CD8-positive, alpha-beta memory T cell (primary cell): ENCODE measurements around the gene USP28. TPM values are rescaled to one million over a fixed set of nuclear protein-coding genes. Genes with fewer than 3 reads are reported as not detected.
"Not testable (repeated sequence)": the region's sequence is repeated elsewhere in the genome, so short reads cannot be mapped to it uniquely, and the experiment has no call there.

Experiments used
- CTCF ChIA-PET: fragments of 350-600 bp; sonication (Branson Sonifier 250); formaldehyde crosslinking; loops from one replicate; lab custom pipeline; 2021; ENCODE audit warnings: antibody characterized with exemption; lab: Charles Lee
- POLR2A ChIA-PET: fragments of 350-600 bp; sonication (Branson Sonifier 250); formaldehyde crosslinking; loops from one replicate; lab custom pipeline; 2021; ENCODE audit warnings: antibody characterized with exemption; lab: Charles Lee
- DNase-seq, 5 donors: peaks; one replicate each; pipeline versions ENCODE4 v3.0.0 to v3.0.0-alpha.2; 2020 to 2022; ENCODE audit warnings: mixed read lengths in 1 of 5
- H3K27ac ChIP-seq: one replicate; pipeline ENCODE4 v1.7.0; 2013; ENCODE audit warnings: low read depth, mild to moderate bottlenecking, low read length, moderate library complexity
- H3K27me3 ChIP-seq: 2 replicates; pipeline ENCODE4 v1.7.0; 2013; ENCODE audit warnings: low read length, mild to moderate bottlenecking; ENCODE audit not compliant: insufficient read depth, poor library complexity, severe bottlenecking
- H3K36me3 ChIP-seq: 2 replicates; pipeline ENCODE4 v1.7.0; 2013; ENCODE audit warnings: mild to moderate bottlenecking, low read length, moderate library complexity; ENCODE audit not compliant: insufficient read depth
- H3K4me1 ChIP-seq: 2 replicates; pipeline ENCODE4 v1.7.0; 2013; ENCODE audit warnings: mild to moderate bottlenecking, low read length, moderate library complexity; ENCODE audit not compliant: insufficient read depth
- H3K4me3 ChIP-seq: 2 replicates; pipeline ENCODE4 v1.7.0; 2013; ENCODE audit warnings: mild to moderate bottlenecking, low read length
- H3K9me3 ChIP-seq: 2 replicates; pipeline ENCODE4 v1.7.0; 2013; ENCODE audit warnings: mild to moderate bottlenecking, low read length
- H3K27ac Mint-ChIP-seq, 8 donors: one replicate each; pipeline ENCODE4 v1.8.0; 2020 to 2021; ENCODE audit warnings: mixed read lengths in 8 of 8, mild to moderate bottlenecking in 6 of 8, inconsistent platforms in 3 of 8, moderate library complexity in 3 of 8
- H3K27me3 Mint-ChIP-seq, 2 donors: one replicate each; pipeline ENCODE4 v1.8.0; 2020 to 2021; ENCODE audit warnings: mixed read lengths in 2 of 2, mild to moderate bottlenecking in 1 of 2, moderate library complexity in 1 of 2
- H3K36me3 Mint-ChIP-seq, 3 donors: one replicate each; pipeline ENCODE4 v1.8.0; 2020 to 2021; ENCODE audit warnings: mixed read lengths in 3 of 3, inconsistent platforms in 1 of 3, mild to moderate bottlenecking in 1 of 3
- H3K4me1 Mint-ChIP-seq, 3 donors: one replicate each; pipeline ENCODE4 v1.8.0; 2020 to 2021; ENCODE audit warnings: mixed read lengths in 3 of 3, inconsistent platforms in 1 of 3, mild to moderate bottlenecking in 1 of 3
- H3K4me3 Mint-ChIP-seq, 7 donors: one replicate each; pipeline ENCODE4 v1.8.0; 2020 to 2021; ENCODE audit warnings: mixed read lengths in 7 of 7, mild to moderate bottlenecking in 6 of 7, moderate library complexity in 4 of 7, inconsistent platforms in 2 of 7
- H3K9me3 Mint-ChIP-seq, 5 donors: one replicate each; pipeline ENCODE4 v1.8.0; 2020 to 2022; ENCODE audit warnings: mixed read lengths in 5 of 5, mild to moderate bottlenecking in 3 of 5, moderate library complexity in 2 of 5, inconsistent platforms in 1 of 5
- polyA plus RNA-seq: library from polyadenylated mRNA; unstranded; fragments of 300-500 nt; fragmentation: Illumina TruSeq; gene quantifications from one replicate; pipeline ENCODE4 v1.2.3, GENCODE V29; 2021
- total RNA-seq, 2 experiments: library from RNA; stranded (reverse); gene quantifications; one replicate each; pipeline ENCODE4 v1.2.3, GENCODE V29; 2021

USP28 gene, protein sequence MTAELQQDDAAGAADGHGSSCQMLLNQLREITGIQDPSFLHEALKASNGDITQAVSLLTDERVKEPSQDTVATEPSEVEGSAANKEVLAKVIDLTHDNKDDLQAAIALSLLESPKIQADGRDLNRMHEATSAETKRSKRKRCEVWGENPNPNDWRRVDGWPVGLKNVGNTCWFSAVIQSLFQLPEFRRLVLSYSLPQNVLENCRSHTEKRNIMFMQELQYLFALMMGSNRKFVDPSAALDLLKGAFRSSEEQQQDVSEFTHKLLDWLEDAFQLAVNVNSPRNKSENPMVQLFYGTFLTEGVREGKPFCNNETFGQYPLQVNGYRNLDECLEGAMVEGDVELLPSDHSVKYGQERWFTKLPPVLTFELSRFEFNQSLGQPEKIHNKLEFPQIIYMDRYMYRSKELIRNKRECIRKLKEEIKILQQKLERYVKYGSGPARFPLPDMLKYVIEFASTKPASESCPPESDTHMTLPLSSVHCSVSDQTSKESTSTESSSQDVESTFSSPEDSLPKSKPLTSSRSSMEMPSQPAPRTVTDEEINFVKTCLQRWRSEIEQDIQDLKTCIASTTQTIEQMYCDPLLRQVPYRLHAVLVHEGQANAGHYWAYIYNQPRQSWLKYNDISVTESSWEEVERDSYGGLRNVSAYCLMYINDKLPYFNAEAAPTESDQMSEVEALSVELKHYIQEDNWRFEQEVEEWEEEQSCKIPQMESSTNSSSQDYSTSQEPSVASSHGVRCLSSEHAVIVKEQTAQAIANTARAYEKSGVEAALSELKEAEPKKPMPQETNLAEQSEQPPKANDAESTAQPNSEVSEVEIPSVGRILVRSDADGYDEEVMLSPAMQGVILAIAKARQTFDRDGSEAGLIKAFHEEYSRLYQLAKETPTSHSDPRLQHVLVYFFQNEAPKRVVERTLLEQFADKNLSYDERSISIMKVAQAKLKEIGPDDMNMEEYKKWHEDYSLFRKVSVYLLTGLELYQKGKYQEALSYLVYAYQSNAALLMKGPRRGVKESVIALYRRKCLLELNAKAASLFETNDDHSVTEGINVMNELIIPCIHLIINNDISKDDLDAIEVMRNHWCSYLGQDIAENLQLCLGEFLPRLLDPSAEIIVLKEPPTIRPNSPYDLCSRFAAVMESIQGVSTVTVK
- 10 to 100 TPM; 18.7 to 21.4 TPM for total RNA-seq
- polyA plus RNA-seq = 63.1 TPM

DNA sequence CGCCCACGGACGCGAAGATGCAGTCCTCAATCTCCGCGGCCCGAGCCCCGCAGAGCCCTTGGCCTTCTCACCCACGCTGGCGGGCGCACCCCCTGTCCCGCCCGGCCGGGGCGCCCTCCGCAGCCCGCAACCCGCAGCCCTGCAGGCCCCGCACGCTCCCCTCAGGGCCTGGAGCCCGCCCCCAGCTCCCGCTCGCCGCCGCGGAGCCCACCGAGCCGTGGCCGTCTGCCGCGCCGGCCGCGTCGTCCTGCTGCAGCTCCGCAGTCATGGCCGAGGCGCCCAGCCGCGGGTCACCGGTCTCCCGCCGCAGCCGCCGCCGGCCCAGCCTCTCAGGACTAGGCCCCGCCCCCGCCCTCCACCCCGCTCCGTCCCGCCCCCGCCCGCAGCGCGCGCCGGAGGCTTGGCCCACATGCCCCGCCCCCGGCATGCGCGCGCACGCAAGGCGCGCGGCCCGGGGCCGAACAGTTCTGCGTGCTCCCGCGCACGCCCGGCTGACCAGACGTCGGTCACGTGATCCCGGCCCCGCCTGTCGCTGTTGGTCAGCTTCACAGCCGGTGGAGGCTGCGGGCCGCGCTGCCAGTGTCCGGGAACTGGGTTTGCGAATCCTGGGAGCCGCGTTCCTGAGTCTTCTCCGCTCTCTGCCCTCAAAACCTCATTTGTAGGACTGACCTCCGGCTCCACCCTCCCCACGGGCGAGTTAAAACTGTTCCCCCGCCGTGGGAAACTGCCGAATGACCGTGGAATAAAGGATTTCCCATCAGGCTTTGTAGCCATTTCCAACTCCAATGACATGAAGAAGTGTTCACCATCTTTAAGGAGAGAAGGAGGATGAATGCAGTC, at the start of gene USP28:
Gene USP28 (minus strand): TSS at position 339 of the 840 bp plus-strand sequence. CDS start 71 bp downstream, at position 268.
- Histone ChIP-seq H3K27ac (peak within 1 kb of the TSS; percentile 74), H3K9me3 (no peaks in the 10 kb centered on the region), H3K4me3 (peak within 1 kb of the TSS; percentile 89), H3K4me1 (peaks cover 19% of the 10 kb centered on the region), H3K36me3 (no peaks in the 10 kb centered on the region), H3K27me3 (no peaks in the 10 kb centered on the region)
- H3K27ac Mint-ChIP-seq = peak within 1 kb of the TSS; percentile 85 to 98 (median 98)
- DNase-seq = peak; percentile 72 to 82 (median 78)
- ChIA-PET CTCF (interaction anchor here (1.0 to 1.9 kb wide), 4 partner anchors 8 to 385 kb away, joined by 3 to 4 read pairs (median 3); no protein-coding TSS in a partner anchor), POLR2A (interaction anchor here (0.6 to 1.1 kb wide), 2 partner anchors 28 to 205 kb away, joined by 3 to 7 read pairs; no protein-coding TSS in a partner anchor)
- peak within 1 kb of the TSS; percentile 95 to 99 (median 98) for H3K4me3 Mint-ChIP-seq
- no peaks in the 10 kb centered on the region for H3K9me3 Mint-ChIP-seq
- H3K27me3 Mint-ChIP-seq = peaks cover 0 to 2% of the 10 kb centered on the region in 2 donors
- H3K36me3 Mint-ChIP-seq = peaks cover 3 to 12% (median 6%) of the 10 kb centered on the region in 3 donors
- peaks cover 46 to 62% (median 61%) of the 10 kb centered on the region in 3 donors for H3K4me1 Mint-ChIP-seq

DNA sequence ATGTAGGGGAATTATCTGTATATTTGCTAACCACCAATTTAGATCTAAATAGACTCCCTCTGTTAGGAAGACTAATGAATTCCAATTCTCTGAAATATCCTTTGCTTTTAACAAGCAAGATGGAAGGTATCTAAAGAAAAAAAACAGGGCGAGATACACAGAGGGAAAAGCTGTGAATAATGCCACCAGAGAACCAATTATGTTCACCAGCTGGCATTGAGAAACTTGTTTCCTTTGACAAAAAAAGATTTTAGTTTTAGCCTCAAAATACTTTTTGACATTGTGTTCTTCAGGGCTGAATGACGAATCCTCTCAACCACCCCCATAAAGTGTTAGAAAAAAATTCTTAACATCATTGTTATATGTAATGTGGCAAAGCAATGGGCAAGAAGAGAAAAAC, 48.2 kb upstream of the USP28 start:
- ChIA-PET CTCF (no interaction called here), POLR2A (no interaction called here)
- Mint-ChIP-seq H3K27me3 (peaks cover 14 to 21% of the 10 kb centered on the region in 2 donors), H3K36me3 (no peaks in the 10 kb centered on the region), H3K27ac (no peak overlapping the region), H3K4me1 (no peaks in the 10 kb centered on the region), H3K4me3 (no peak overlapping the region), H3K9me3 (no peaks in the 10 kb centered on the region)
- H3K27ac ChIP-seq = no peak overlapping the region
- DNase-seq = no peak
- H3K9me3 ChIP-seq = no peaks in the 10 kb centered on the region
- H3K4me3 ChIP-seq = no peak overlapping the region
- no peaks in the 10 kb centered on the region for H3K36me3 ChIP-seq
- no peaks in the 10 kb centered on the region for H3K27me3 ChIP-seq
- no peaks in the 10 kb centered on the region for H3K4me1 ChIP-seq

DNA sequence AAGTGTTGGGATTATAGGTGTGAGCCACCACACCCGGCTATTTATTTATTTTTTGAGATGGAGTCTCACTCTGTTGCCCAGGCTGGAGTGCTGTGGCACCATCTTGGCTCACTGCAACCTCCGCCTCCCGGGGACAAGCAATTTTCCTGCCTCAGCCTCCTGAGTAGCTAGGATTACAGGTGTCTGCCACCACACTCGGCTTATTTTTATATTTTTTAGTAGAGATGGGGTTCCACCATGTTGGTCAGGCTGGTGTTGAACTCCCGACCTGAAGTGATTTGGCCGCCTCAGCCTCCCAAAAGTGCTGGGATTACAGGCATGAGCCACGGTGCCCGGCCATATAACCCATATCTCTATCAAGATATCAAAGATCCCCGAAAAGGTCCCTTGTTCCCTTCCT, 36.1 kb upstream of the USP28 start:
- H3K4me1 ChIP-seq, H3K4me3 Mint-ChIP-seq, H3K36me3 Mint-ChIP-seq, H3K27ac ChIP-seq, CTCF ChIA-PET, H3K9me3 Mint-ChIP-seq, H3K4me3 ChIP-seq, H3K27me3 ChIP-seq, H3K4me1 Mint-ChIP-seq, H3K9me3 ChIP-seq, H3K36me3 ChIP-seq, POLR2A ChIA-PET, DNase-seq: not testable (repeated sequence)
- H3K27ac Mint-ChIP-seq = peak overlapping the region in 1 of 8 donors; percentile 47
- peaks cover 6 to 19% of the 10 kb centered on the region in 2 donors for H3K27me3 Mint-ChIP-seq

DNA sequence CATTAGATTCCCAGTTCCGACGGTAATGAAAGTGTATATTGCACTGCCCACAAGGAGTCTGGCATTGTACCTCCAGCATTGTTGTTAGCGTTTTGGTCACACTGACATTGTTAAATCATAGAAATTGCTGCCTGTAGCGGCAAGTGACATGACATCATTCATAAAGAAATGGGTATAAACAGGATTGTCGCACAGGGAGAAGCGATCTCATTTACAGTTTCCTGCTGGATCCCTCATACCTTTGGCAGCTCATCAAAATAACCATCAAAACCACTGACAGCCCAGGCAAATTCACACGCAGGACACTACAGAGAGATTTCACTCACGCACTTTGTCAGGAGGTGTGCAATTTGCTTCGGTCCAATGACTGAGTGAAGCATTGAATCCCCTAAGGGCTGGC, 32.7 kb upstream of the USP28 start:
- CTCF ChIA-PET = interaction anchor here (2.4 kb wide), 1 partner anchor 12 kb away, joined by 8 read pairs; no protein-coding TSS in a partner anchor

DNA sequence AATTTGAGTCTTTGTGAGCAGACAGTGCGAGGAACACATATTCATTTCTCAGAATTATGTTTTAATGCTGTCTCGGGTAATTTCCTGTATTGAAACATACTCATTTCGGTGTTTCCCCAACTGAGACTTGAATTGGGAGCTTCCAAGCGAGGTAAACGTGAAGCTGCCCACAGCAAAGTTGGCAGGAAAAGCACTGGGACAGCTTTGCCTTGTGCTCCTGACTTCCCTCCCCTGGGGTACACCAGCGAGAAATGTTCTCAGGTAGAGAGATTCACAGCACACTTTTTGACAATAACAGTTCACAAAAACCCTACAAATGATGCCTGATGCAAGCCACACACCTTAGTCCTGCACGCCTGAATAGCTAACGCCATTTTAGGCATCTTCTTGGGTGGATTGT, 32.3 kb upstream of the USP28 start:
- ChIA-PET CTCF (interaction anchor here (2.4 kb wide), 1 partner anchor 11 kb away, joined by 8 read pairs; no protein-coding TSS in a partner anchor), POLR2A (no interaction called here)
- H3K36me3 Mint-ChIP-seq = no peaks in the 10 kb centered on the region
- H3K27me3 ChIP-seq = no peaks in the 10 kb centered on the region
- H3K4me1 Mint-ChIP-seq = no peaks in the 10 kb centered on the region
- no peak overlapping the region for H3K4me3 ChIP-seq
- DNase-seq = no peak
- no peaks in the 10 kb centered on the region for H3K9me3 ChIP-seq
- H3K4me1 ChIP-seq = no peaks in the 10 kb centered on the region
- H3K27ac ChIP-seq = no peak overlapping the region
- H3K27ac Mint-ChIP-seq = no peak overlapping the region
- no peaks in the 10 kb centered on the region for H3K36me3 ChIP-seq
- no peaks in the 10 kb centered on the region for H3K9me3 Mint-ChIP-seq
- no peak overlapping the region for H3K4me3 Mint-ChIP-seq
- peaks cover 11 to 14% of the 10 kb centered on the region in 2 donors for H3K27me3 Mint-ChIP-seq

More for the DNA sequence above, 32.7 kb upstream of the USP28 start:
- Histone ChIP-seq H3K27me3 (no peaks in the 10 kb centered on the region), H3K27ac (no peak overlapping the region), H3K4me3 (no peak overlapping the region), H3K36me3 (no peaks in the 10 kb centered on the region), H3K9me3 (no peaks in the 10 kb centered on the region), H3K4me1 (no peaks in the 10 kb centered on the region)
- DNase-seq = no peak
- POLR2A ChIA-PET = no interaction called here
- H3K9me3 Mint-ChIP-seq = no peaks in the 10 kb centered on the region
- no peaks in the 10 kb centered on the region for H3K4me1 Mint-ChIP-seq
- no peak overlapping the region for H3K27ac Mint-ChIP-seq
- peaks cover 9 to 14% of the 10 kb centered on the region in 2 donors for H3K27me3 Mint-ChIP-seq
- H3K36me3 Mint-ChIP-seq = no peaks in the 10 kb centered on the region
- no peak overlapping the region for H3K4me3 Mint-ChIP-seq

DNA sequence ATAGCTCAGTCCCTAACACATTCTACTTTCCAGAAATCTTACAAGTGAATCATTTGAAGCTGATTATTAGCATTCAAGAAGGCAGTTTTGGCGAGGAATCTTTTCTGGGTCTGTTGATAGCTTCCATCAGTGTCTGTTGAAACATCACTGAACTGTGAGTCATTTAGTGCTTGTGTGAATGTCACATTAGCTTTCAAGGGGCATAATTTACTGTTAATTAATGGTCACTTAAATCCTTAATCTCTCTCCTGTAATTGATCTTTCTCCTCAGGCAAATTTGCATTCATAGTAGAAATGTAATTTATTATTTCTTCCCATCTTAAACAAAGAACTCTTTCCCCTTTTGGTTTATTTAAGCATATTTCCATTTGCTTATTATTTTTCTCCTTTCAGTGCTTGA, 31.8 kb upstream of the USP28 start:
- Mint-ChIP-seq H3K9me3 (no peaks in the 10 kb centered on the region), H3K4me1 (no peaks in the 10 kb centered on the region), H3K27ac (no peak overlapping the region), H3K36me3 (no peaks in the 10 kb centered on the region), H3K4me3 (no peak overlapping the region), H3K27me3 (peaks cover 11 to 14% of the 10 kb centered on the region in 2 donors)
- no peaks in the 10 kb centered on the region for H3K9me3 ChIP-seq
- H3K36me3 ChIP-seq = no peaks in the 10 kb centered on the region
- H3K27ac ChIP-seq = no peak overlapping the region
- ChIA-PET CTCF (interaction anchor here (2.4 kb wide), 1 partner anchor 11 kb away, joined by 8 read pairs; no protein-coding TSS in a partner anchor), POLR2A (interaction anchor here (0.7 kb wide), 1 partner anchor 177 kb away, joined by 3 read pairs; no protein-coding TSS in a partner anchor)
- H3K27me3 ChIP-seq = no peaks in the 10 kb centered on the region
- no peak for DNase-seq
- no peak overlapping the region for H3K4me3 ChIP-seq
- H3K4me1 ChIP-seq = no peaks in the 10 kb centered on the region

DNA sequence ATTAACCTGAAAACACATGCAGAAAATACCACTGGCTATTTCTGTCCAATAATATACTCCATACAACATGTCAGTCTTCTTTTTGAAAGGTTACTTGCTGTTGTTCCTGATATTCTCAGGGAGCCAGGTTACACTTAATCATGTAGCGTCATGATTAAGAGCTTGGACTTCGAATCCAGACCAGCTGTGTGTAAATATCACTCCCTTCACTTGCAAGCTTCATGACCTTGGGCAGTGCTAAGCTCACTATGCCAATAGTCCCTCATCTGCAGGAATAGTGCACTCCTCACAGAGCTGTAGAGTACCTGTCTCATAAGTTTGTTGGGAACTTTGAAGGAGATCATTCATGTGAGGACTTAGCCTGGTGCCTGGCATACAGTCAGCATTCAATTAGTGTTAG, 31.1 kb upstream of the USP28 start:
- no peaks in the 10 kb centered on the region for H3K4me1 ChIP-seq
- Mint-ChIP-seq H3K36me3 (no peaks in the 10 kb centered on the region), H3K9me3 (no peaks in the 10 kb centered on the region), H3K4me3 (no peak overlapping the region), H3K27ac (no peak overlapping the region), H3K27me3 (peaks cover 6 to 10% of the 10 kb centered on the region in 2 donors), H3K4me1 (no peaks in the 10 kb centered on the region)
- H3K4me3 ChIP-seq = no peak overlapping the region
- no peaks in the 10 kb centered on the region for H3K27me3 ChIP-seq
- DNase-seq = no peak
- CTCF ChIA-PET = interaction anchor here (2.4 kb wide), 1 partner anchor 10 kb away, joined by 8 read pairs; no protein-coding TSS in a partner anchor
- H3K36me3 ChIP-seq = no peaks in the 10 kb centered on the region
- no peak overlapping the region for H3K27ac ChIP-seq
- no peaks in the 10 kb centered on the region for H3K9me3 ChIP-seq
- POLR2A ChIA-PET = interaction anchor here (0.7 kb wide), 1 partner anchor 177 kb away, joined by 3 read pairs; no protein-coding TSS in a partner anchor
